DMS79 treated with DMSO at 0.1 percent for 48 hours (cell line): ENCODE measurements around the gene REEP3.
"Not testable (repeated sequence)": the region's sequence is repeated elsewhere in the genome, so short reads cannot be mapped to it uniquely, and the experiment has no call there.

ENCODE experiments used
- DNase-seq: peaks from one replicate; lab custom pipeline; 2025; lab: John Stamatoyannopoulos, UW

The REEP3 gene

DNA sequence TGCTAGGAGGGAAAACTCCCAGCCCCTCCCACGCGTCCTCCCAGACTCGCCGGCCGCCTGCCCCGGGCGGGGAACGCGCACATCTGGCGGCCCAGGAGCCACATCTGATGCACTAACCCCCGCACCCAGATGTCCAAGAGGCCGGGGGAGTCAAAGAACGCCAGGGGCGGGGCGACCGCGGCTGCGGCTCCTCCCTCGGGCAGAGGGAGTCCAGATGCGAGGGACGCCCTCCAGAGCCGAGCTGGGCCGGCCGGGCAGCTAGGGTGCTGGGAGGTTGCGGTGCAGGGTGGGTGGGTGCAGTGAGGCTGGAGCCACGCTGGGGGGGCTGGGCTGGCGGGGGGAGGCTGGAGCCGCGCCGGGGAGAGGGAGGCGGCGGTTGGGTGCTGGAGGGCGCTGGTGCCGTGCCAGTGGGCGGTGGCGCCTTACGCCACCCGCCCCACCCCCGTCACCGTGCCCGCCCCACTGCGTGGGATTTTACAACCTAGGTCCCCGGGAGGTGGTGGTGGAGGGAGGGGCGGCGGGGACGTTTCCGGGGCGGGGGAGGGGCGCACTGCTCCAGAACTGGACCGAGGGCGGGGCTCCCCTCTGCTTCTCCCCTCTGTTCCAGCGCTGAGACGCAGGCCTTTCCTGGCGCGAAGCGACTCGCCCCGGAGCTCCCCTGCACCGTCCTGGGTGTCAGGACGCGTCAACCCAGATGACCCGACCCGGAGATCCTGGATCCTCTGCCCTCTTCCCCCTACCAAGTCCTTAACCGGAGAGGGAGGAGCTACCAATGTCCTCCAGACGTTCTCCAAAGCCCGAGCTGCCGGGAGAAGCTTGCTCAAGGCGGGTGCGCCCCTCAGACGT lies 109.1 kb downstream of the REEP3 start:
- peak; percentile 65 for DNase-seq

DNA sequence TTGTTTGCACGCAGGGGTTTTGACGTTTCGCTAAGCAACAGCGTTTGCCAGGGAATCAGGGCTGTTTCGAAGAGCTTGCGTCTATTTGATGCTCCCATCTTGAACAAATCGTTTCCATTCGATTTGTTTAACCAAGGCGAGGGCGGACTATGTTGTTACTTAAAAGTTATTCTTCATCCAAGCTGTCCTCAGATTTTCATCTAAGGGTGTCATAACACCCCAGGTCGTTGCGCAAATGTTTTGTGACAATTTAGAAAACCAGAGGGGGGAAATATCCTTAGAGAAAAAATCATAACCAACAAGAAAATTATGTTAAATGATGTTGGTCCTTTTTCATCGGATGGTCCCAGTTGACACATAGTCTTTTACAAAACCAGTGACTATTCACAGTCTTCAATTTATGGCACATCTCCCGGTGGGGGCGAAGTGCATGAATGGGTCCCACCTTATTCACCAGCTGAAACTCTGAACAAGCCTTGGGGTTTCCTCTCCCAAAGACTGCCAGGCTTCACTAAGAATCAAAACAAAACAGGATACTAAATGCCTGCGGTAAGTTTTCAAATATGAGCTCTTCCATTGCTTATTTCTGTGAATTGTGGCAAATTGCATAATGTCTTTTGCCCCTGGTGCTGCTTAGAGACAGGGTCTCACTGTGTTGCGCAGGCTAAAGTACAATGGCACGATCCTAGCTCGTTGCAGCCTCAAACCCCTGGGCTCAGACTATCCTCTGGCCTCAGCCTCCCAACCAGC lies 109.9 kb downstream of the REEP3 start:
- DNase-seq, result no peak

DNA sequence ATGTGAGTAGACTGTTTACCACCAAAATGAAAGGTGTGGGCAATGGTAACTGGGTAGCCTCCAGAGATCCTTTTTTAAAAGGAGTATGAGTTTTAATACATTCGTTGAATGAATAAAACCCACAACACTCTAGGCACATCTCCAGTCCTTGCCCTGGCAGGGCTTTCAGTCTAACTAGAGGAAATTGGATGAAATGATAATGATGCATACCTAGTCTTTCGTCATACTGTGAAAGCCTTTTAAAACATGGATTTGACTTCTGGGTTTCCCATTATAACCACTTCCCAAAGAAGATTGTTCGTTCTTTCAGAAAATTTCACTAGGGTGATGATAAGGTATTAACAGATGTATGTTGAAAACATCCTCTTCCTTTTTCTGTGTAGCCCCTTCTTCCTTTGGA lies 110.8 kb downstream of the REEP3 start:
- DNase-seq, result no peak

DNA sequence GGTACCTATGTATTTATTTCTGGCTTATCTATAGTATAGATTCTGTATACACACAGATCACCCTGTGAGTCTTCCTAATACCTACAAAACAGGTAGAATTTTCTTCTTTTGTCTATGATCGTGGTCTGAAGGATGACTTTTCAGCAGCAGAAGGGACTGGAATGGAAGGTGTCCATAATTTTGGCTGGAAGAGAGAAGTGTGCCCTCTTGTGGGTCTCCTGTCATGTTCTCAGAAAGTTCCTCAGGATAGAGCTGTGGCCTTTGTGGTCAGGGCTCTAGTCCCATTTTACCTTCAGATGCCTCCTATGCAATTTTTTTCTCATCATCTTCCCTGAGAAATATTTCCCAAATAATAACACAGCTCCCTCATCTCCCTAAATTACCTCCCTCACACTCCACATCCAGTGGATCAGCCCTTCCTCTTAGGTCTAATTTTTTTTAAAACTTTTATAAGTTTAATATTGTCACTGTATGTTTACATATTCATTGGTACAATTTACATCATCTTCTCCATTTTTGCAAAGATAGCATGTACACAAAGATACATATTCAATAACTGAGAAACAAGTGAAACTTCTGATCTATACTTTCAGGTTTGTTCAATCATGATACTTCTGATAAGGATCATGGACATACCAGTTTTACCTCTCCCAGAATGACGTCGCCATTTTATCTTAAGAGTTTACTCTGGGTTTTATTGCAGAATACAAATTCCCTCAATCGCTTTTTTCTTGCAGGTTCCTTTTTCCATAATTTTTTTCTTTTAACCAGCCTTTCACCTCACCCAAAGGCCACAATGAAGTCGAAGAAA lies 112.7 kb downstream of the REEP3 start:
- peak; percentile 8 for DNase-seq

DNA sequence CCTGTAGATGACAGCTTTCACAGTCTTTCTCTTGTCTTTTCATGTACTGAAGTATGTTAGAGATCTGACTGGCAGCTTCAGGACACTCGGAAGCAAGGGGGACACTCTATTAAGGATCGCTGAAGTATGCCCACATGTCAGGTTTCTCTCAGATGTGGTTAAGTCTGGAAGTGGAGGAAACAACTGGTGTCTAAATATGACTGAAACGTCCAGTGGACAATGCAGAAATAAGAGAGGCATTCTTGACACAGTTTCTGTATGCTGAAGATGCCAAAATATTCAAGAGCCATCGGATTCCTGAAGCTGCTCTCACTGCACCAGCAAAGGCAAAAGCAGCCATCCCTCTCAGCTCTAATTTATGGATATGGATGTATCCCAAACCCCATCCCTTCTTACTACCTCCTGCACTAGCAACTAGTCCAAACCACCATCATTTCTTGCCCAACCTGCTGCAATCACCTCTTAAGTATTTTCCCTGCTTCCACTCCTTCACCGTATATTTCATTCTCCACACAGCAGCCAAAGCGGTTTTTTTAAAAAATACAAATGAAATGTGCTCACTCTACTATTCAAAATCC lies 113.4 kb downstream of the REEP3 start:
- DNase-seq, result no peak

DNA sequence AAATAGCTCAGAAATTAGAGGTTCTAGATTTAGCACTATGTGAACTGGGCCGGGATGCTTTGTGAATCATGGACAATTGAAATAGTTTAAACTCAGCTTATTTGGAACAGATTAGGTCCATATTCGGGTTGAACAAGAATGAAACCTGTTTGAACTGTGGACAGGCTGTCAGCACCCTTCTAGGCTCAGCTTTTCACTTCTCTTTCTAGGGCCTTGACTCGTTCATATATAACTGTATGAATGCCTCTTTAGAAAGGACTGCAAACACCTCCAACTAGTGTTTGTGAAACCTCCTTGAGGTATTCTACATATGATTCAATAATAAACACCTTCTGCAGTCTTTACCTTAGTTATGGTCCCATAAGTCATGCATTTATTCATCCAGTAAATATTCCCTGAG lies 115.6 kb downstream of the REEP3 start:
- DNase-seq, result no peak

DNA sequence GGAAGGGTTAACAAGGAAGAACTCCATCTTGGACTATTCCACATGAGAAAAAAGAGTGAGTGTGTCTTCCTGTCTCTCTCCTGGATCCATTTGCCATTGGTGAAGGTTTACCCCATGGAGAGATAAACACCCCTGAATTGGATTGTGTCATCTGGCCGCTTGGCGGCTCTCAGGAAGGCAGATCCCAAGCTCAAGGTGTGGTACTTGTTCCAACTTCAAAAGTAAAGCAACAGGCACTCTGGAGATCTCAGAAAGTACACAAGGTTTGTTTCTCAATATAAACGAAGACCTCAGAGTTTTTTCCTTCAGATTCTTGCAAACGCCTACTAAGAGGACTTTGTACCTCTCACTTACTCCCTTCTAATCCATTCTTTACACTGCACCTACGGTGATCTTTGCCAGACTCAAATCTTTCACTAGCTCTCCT lies 116.7 kb downstream of the REEP3 start:
- DNase-seq, result no peak

DNA sequence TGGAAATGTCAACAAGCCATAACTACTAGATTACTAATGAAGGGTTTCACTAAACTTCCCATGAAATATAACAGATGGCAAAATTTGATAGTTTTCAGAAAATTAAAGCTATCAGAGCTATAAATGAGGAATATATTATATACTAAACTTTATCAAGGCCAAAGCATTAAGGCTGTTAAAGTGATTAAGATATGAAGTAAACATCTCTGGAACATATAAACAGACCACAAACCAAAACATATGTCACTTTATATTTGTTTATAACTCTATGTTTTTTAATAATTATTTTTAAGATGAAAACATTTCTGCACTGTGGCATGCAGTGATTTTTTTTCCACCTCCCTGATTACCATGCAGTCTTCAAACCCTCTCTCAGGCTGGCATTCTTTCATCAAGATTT lies 120.2 kb downstream of the REEP3 start:
- DNase-seq, result no peak

DNA sequence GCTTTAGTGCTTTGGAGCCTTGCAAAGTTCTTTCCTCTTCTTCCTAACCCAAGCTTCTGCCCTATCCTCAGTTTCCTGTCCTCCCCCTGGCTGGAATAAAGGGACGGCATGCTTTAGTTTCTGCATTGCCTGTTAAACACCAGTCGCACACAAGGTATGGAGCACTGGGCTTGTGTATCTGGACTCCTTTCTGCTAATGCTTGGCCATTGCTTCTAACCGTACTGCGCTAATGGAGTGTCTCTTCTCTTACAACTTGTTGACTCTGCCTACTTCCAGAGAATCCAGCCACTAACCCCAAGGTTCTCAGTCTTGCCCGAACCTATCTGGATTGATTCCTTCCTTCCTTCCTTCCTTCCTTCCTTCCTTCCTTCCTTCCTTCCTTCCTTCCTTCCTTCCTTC lies 120.6 kb downstream of the REEP3 start:
- no peak for DNase-seq

DNA sequence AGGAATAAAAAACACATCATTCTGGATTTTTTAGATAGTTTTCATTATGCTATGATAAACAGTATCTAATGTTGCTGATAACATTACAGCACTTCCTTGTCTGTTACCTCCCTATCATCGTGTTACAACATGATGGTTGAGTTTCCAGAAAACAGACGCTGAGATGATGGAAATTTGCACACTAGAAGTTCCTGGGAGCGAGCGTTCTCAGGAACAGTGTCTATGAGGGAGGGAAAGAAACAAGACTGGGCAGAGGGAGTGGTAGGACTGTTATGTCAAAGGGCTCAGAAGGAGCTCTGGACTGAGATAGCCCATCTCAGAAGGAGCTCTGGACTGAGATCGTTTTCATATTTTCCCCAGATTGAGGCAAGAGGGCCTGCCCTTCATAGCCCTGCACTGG lies 121.6 kb downstream of the REEP3 start:
- no peak for DNase-seq

DNA sequence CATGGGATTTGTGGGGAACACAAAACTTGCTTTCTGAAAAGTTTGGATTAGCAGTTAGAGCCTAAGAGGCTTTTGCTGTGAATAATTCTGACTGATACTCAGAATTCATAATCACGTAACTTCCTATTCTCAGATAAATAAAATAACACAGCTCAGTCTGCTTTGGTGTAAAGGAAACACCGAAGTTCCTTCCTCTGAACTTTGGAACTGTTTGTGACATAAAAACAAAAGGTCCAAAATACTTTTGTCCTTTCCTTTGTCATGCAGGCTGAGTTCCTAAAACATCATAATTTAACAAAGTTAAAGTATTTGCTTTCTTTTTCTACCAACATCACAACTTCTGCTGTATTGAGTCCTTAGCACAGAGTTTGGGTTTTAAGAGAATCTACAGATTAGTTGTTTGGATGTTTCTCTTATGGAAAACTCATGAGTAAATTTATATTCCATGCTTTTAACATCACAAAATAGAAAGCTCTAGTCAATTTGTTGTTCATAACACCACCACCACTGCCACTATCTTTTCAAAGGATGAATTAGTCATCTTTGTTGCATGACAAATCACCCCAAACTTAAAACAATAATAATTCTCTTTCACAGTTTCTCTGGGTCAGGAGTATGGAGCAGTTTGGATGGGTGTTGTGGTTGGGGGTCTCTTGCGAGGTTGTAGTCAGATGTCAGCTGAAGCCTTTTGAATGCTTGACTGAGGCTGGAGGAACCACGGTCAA lies 123.4 kb downstream of the REEP3 start:
- no peak for DNase-seq

DNA sequence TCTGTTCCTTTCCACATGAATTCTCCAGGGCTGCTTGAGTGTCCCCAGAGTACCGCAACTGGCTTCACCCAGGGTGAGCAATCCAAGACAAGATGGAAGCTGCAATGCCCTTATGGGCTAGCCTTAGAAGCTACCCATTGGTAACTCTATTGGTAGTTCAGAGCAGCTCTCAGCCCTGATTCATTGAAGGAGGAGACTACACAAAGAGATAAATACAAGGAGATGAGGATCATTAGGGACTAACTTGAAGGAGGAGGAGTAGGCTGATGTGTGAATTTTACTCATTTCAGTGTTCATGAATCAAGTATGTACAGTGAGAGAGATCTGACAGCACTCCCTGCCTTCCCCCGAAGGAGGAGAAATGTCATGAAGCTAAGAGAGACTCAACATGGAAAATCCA lies 124.0 kb downstream of the REEP3 start:
- DNase-seq, result no peak

DNA sequence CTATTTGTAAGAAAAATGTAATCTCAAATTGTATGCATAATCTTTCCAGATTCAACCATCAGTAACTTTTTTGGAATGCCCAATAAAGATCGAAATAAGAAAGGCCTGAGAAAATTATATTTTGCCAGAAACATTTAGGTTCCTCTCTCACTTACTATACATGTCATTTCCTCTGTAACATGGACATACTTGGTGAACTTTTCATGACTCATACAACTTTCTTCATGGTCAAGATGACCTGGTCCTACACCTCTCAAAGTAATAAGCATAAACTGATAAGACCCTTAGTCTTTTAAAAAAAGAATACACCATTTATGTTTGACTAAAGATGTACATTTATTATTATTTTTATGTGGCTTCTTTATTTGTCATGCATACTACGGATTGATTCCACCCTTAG lies 125.3 kb downstream of the REEP3 start:
- DNase-seq, result no peak

DNA sequence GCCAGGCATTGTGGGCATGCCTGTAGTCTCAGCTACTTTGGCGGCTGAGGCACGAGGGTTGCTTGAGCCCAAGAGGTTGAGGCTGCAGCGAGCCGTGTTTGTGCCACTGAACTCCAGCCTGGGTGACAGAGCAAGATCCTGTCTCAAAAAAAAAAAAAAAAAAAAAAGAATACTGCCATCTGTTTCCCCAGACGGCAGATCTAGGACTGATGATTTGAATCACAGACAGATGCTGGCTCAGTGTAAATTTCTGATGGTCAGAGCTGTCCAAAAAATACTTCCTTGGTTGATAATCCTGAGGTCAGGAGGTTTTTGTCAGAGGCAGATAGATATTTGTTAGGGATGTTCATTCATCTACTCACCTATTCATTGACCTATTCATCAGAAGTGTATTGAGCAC lies 130.7 kb downstream of the REEP3 start:
- DNase-seq, result no peak

DNA sequence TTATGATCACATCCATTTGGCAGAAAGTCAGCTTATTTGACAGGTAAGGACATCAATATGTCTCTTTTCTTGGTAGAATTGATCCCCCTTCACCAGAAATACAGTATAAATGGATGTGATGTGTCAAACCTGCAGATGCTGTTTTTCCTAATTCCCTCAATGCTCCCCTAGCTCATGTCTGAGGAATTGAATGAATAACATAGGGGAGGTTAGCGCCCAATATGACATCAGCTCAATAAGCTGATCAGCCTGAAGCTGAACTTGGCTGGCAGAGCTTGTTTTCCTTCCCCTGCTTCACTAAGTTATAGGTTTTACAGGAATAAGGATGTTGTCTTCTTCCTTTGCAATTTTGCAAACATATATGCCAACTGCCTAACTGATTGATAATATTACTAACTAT lies 132.5 kb downstream of the REEP3 start:
- no peak for DNase-seq

DNA sequence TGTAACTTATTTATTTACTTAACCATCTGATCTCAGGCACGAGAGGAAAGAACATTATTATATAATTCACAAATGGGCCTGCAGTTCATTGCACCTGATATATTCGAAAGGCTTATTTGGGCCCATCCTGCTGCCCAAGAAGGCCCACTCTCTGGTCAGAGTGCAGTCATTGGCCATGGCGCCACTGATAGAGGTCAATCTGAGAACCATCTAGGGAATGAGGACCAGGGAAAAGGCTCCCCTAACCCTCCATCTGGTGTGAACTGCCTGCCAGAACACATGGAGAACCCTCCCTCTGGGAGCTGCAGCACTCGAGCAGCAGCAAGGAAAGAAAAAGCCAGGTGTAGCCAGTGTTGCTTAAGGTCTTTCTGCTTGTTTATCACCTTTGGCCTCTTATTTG lies 136.6 kb downstream of the REEP3 start:
- DNase-seq, result no peak

DNA sequence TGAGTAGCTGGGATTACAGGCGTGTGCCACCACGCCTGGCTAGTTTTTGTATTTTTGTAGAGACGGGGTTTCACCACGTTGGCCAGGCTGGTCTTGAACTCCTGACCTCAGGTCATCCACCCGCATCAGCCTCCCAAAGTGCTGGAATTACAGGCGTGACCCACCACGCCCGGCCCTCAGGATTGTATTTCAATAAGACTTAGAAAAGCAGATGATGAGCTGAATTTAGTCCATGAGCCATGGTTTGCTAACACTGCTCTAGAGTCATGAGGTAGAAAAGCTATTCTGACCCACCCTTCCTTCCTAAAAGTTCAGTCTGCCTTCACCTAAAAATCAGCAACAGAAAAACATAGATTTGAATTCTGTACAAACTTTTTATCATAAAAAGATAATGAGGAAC lies 139.7 kb downstream of the REEP3 start:
- not testable (repeated sequence) for DNase-seq

DNA sequence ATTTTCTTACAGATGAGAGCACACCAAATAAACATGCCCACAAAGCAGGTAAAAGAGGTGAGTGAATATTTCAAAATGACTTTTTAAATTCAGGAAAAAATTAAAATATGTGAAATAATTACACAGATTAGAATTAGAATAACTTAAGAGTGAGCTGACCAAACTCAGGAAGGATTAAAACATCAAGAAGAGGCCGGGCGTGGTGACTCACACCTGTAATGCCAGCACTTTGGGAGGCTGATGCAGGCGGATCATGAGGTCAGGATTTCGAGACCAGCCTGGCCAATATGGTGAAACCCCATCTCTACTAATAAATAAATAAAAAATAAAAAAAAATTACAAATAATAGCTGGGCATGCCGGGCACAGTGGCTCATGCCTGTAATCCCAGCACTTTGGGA lies 140.1 kb downstream of the REEP3 start:
- no peak for DNase-seq

DNA sequence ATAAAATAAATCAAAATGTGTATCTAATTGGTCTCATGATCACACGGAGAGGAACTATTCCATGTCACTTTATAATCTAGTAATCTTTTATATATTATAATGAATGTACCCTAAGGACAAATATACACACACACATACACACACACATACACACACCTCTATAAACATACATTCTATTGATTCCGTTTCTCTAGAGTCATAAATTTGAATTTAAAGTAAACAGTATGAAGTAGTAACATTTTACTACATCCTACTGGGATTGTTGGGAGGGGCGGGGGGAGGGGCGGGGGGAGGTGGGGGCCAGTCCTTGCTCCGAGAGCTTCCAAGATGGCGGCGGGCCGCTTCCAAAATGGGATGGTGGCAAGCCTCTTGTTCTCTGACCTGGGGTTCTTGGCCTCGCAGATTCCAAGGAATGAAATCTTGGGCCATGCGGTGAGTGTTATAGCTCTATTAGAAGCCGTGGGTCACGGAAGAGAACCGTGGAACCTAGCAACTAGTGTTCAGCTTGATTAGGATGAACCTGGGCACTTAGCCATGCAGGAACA lies 143.2 kb downstream of the REEP3 start:
- no peak for DNase-seq

DNA sequence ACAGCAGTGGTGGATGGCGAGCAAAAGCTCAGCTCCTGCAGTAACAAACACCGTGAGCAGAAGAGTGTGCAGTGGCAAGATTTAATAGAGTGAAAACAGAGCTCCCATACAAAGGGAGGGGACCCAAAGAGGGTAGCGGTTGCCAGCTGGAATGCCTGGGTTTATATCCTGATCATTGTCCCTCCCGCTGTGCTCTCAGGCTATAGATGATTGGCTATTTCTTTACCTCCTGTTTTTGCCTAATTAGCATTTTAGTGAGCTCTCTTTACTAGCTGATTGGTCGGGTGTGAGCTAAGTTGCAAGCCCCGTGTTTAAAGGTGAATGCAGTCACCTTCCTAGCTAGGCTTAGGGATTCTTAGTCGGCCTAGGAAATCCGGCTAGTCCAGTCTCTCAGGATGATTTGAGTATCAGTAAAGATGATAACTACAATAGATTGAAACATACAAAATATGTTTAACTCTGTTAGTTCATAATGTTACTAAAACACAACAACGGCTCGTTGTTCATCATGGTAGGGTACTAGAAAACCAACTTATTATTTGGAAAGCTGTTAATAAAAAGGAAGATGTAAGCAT lies 143.9 kb downstream of the REEP3 start:
- not testable (repeated sequence) for DNase-seq

DNA sequence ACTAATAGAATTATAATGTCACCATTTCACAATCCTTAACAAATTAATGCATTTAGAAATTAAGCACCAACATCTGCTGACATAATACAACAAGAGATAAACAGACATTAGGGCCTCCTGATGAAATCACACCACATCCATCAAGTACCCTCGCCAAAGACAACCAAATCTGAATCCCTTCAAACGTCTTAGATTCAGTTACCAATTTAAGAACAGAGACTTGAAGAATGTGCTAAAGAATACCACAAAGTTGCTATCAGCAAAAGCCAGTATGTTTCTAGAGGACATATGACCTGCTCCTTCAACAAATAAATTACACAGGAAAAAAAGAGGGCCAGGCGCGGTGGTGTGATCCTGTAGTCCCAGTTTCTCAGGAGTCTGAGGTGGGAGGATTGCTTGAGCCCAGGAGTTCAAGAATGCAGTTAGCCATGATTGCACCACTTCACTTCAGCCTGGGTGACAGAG lies 144.5 kb downstream of the REEP3 start:
- no peak for DNase-seq
